Measurements from ENCODE around the gene NR1I2. TPM values are rescaled to one million over a fixed set of nuclear protein-coding genes. Genes with fewer than 3 reads are reported as not detected.

NR1I2 gene
- total and polyA plus RNA-seq, 2 donors (not counting 1 experiment from before 2014, with no cell fraction given) = 0.03 TPM; not detected in 1

GRCh38 chr3:119841808-119842471, 60.0 kb downstream of the NR1I2 start:
- H2AFZ ChIP-seq (ENCODE audit: low read length) = no peak overlapping the region
- DNase-seq (ENCODE audit: low read depth in 2 of 2) = peak in 1 of 2 donors; percentile 13

GRCh38 chr3:119849126-119849525, 67.2 kb downstream of the NR1I2 start:
- H3K27ac ChIP-seq (ENCODE audit: insufficient read depth, low read length) = no peak overlapping the region
- no peak overlapping the region for H3K4me3 ChIP-seq (replicated peaks in 1 of 4; ENCODE audit: control extremely low read depth in 1 of 4, insufficient read depth in 1 of 4, low read depth in 3 of 4, low read length in 4 of 4)
- no peak for DNase-seq (ENCODE audit: low read depth in 2 of 2)
- no peak overlapping the region for H3K4me2 ChIP-seq (ENCODE audit: extremely low read depth, insufficient read depth, low read length)
- no peaks in the 10 kb centered on the region for H3K9me3 ChIP-seq (ENCODE audit: control insufficient read depth, insufficient read depth, low read depth, low read length)
- H4K20me1 ChIP-seq (ENCODE audit: control insufficient read depth, extremely low read depth, insufficient read depth, low read length) = no peaks in the 10 kb centered on the region
- no peaks in the 10 kb centered on the region for H3K36me3 ChIP-seq (ENCODE audit: control insufficient read depth, insufficient read depth, low read length)
- H2AFZ ChIP-seq (ENCODE audit: low read length) = no peak overlapping the region
- no peak overlapping the region for H3K9ac ChIP-seq (ENCODE audit: insufficient read depth, low read length)
- H3K27me3 ChIP-seq (ENCODE audit: control insufficient read depth, insufficient read depth, low read length) = no peaks in the 10 kb centered on the region
- H3K4me1 ChIP-seq (ENCODE audit: control insufficient read depth, extremely low read depth, insufficient read depth, low read length) = no peaks in the 10 kb centered on the region
- no peaks in the 10 kb centered on the region for H3K79me2 ChIP-seq (ENCODE audit: control insufficient read depth, insufficient read depth, low read length)
- TF ChIP-seq EZH2 (IDR thresholded peaks at IDR 0.05; ENCODE audit: low read length, missing control alignments) (no peak), CTCF (conservative IDR thresholded peaks at IDR 0.05 in 1 of 2, IDR thresholded peaks at IDR 0.05 in 1 of 2; ENCODE audit: low read depth in 1 of 2, low read length in 2 of 2) (no peak)

More at GRCh38 chr3:119841808-119842471, 60.0 kb downstream of the NR1I2 start:
- no peaks in the 10 kb centered on the region for H3K36me3 ChIP-seq (ENCODE audit: control insufficient read depth, insufficient read depth, low read length)
- H3K4me3 ChIP-seq (replicated peaks in 1 of 4; ENCODE audit: control extremely low read depth in 1 of 4, insufficient read depth in 1 of 4, low read depth in 3 of 4, low read length in 4 of 4) = no peak overlapping the region
- no peak overlapping the region for H3K4me2 ChIP-seq (ENCODE audit: extremely low read depth, insufficient read depth, low read length)
- no peak overlapping the region for H3K9ac ChIP-seq (ENCODE audit: insufficient read depth, low read length)
- no peaks in the 10 kb centered on the region for H3K9me3 ChIP-seq (ENCODE audit: control insufficient read depth, insufficient read depth, low read depth, low read length)
- TF ChIP-seq EZH2 (IDR thresholded peaks at IDR 0.05; ENCODE audit: low read length, missing control alignments) (no peak), CTCF (conservative IDR thresholded peaks at IDR 0.05 in 1 of 2, IDR thresholded peaks at IDR 0.05 in 1 of 2; ENCODE audit: low read depth in 1 of 2, low read length in 2 of 2) (no peak)
- no peaks in the 10 kb centered on the region for H4K20me1 ChIP-seq (ENCODE audit: control insufficient read depth, extremely low read depth, insufficient read depth, low read length)
- no peaks in the 10 kb centered on the region for H3K27me3 ChIP-seq (ENCODE audit: control insufficient read depth, insufficient read depth, low read length)
- no peak overlapping the region for H3K27ac ChIP-seq (ENCODE audit: insufficient read depth, low read length)
- H3K4me1 ChIP-seq (ENCODE audit: control insufficient read depth, extremely low read depth, insufficient read depth, low read length) = no peaks in the 10 kb centered on the region
- H3K79me2 ChIP-seq (ENCODE audit: control insufficient read depth, insufficient read depth, low read length) = no peaks in the 10 kb centered on the region

- peak in 1 of 2 donors; percentile 27 for DNase-seq (ENCODE audit: low read depth in 2 of 2)
- no peaks in the 10 kb centered on the region for H4K20me1 ChIP-seq (ENCODE audit: control insufficient read depth, extremely low read depth, insufficient read depth, low read length)
- no peak for TF ChIP-seq CTCF (conservative IDR thresholded peaks at IDR 0.05 in 1 of 2, IDR thresholded peaks at IDR 0.05 in 1 of 2; ENCODE audit: low read depth in 1 of 2, low read length in 2 of 2)
- TF ChIP-seq EZH2 (IDR thresholded peaks at IDR 0.05; ENCODE audit: low read length, missing control alignments) = no peak
Measured at GRCh38 chr3:119856695-119857094, 74.8 kb downstream of the NR1I2 start.

More at GRCh38 chr3:119856695-119857094, 74.8 kb downstream of the NR1I2 start:
- H3K27me3 ChIP-seq (ENCODE audit: control insufficient read depth, insufficient read depth, low read length) = no peaks in the 10 kb centered on the region
- no peaks in the 10 kb centered on the region for H3K79me2 ChIP-seq (ENCODE audit: control insufficient read depth, insufficient read depth, low read length)
- no peaks in the 10 kb centered on the region for H3K9me3 ChIP-seq (ENCODE audit: control insufficient read depth, insufficient read depth, low read depth, low read length)
- H3K4me2 ChIP-seq (ENCODE audit: extremely low read depth, insufficient read depth, low read length) = no peak overlapping the region
- H3K4me3 ChIP-seq (replicated peaks in 1 of 4; ENCODE audit: control extremely low read depth in 1 of 4, insufficient read depth in 1 of 4, low read depth in 3 of 4, low read length in 4 of 4) = no peak overlapping the region
- no peak overlapping the region for H3K27ac ChIP-seq (ENCODE audit: insufficient read depth, low read length)
- H3K36me3 ChIP-seq (ENCODE audit: control insufficient read depth, insufficient read depth, low read length) = no peaks in the 10 kb centered on the region
- H3K4me1 ChIP-seq (ENCODE audit: control insufficient read depth, extremely low read depth, insufficient read depth, low read length) = no peaks in the 10 kb centered on the region
- no peak overlapping the region for H2AFZ ChIP-seq (ENCODE audit: low read length)
- no peak overlapping the region for H3K9ac ChIP-seq (ENCODE audit: insufficient read depth, low read length)

Measured in fibroblast of lung (primary cell).